Astrocyte (in vitro differentiated cells and primary cell): ENCODE measurements around the gene ZFYVE21.

Experiments used
- CTCF ChIP-seq: IDR thresholded peaks from 2 replicates; pipeline ENCODE4 v1.5.1; 2011; ENCODE audit warnings: low read depth, mild to moderate bottlenecking, inconsistent platforms, low read length, moderate library complexity; ENCODE audit not compliant: insufficient read depth
- EZH2 ChIP-seq: IDR thresholded peaks from 2 replicates; pipeline ENCODE4 v1.6.1; 2012; ENCODE audit warnings: mild to moderate bottlenecking, low read length, inconsistent platforms; ENCODE audit not compliant: insufficient read depth

DNA sequence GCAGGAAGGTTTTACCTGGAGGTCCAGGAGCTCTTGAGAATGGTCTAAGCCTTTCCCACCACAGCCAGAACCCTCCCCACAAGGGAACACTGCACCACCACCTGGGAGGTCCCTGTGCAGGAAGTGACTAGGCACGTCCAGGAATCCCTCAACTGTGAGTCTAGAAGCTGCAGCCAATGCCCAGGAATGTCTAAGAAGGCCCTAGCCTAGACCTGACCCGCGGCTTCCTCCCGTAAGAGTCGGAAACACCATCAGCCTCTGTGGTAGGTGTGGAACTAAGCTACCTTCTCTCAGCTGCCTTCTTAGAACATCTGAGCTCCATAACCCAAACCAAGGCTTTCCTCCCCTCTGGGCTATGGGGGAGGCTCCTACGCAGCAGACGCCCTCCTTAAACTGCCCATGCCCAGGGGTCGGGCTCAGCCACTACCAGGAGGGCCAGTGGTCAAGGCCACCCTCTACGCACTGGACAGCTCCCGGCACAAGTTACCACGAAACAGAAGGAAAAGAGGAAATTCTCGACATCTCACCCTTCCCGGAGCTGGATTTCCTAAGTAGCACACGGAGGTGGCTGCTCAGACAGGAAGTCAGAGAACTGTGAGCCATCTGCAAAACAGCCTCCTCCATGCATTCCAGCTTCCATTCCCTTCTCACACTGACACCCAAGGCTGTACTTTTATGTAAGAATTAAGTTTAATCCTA lies 25.5 kb downstream of the ZFYVE21 start:
- no peak for TF ChIP-seq CTCF
- TF ChIP-seq EZH2 = no peak
